Measurements from ENCODE around the gene DUSP21. TPM values are rescaled to one million over a fixed set of nuclear protein-coding genes. Genes with fewer than 3 reads are reported as not detected.
"Not testable (repeated sequence)": the region's sequence is repeated elsewhere in the genome, so short reads cannot be mapped to it uniquely, and the experiment has no call there.

DUSP21 gene
- total RNA-seq: not detected

DNA sequence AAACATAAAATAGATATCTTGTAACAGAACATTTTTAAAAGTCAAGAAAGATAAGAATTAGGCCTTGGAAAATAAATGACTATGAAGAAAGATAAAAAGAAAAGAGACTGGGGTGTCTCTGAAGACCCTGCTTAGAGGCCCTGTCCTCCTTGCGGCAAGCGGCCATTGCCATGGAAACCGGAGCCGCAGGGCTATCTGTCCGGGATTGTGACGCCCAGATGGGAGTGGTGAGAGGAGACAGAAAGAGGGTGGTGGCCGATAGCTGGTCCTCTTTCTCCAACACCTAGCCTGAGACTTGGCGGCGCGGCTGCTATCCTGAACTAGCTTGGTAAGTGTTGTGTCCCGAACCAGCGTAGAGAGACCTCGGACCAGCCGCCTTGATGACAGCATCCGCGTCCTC is at the start of gene DUSP21:
TSS of gene DUSP21 (plus strand) at position 269 of the 400 bp plus-strand sequence. CDS start at position 381, 112 bp downstream.
- DNase-seq (ENCODE audit: low read depth in 2 of 3, low spot score in 2 of 3): no peak

DNA sequence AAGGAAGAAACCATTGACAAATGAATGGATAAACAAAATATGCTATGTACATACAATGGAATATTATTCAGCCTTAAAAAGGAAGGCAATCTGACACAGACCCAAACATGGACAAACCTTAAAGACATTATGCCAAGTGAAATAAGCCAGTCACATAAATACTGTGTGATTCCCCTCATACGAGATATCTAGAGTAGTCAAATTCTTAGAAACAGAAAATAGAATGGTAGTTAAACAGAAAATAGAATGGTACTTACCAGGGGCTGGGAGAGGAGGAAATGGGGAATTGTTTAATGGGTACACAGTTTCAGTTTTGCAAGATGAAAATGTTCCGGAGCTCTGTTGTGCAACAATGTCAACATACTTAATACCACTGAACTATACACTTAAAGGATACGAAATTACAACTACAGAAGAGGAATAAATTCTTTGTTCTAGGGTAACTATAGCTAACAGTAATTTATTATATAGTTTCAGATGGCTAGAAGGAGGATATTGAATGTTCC is 47.8 kb upstream of the DUSP21 start:
- DNase-seq (ENCODE audit: low read depth in 2 of 3, low spot score in 2 of 3): no peak

DNA sequence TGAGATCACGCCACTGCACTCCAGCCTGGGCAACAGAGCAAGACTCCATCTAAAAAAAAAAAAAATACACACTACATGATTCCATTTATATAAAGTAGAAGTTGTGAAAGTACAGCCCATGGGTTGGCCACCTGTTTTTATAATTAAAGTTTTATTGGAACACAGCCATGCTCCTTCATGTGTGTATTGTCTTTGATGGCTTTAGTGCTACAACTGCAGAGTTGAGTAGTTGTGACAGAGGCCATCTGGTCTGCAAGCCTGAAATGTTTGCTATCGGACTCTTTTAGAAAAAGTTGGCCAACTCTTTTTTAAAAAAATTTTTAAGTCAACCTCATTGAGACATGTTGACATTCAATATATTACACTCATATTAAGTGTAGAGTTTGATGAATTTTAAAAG is 41.2 kb upstream of the DUSP21 start:
- DNase-seq (ENCODE audit: low read depth in 2 of 3, low spot score in 2 of 3): no peak

DNA sequence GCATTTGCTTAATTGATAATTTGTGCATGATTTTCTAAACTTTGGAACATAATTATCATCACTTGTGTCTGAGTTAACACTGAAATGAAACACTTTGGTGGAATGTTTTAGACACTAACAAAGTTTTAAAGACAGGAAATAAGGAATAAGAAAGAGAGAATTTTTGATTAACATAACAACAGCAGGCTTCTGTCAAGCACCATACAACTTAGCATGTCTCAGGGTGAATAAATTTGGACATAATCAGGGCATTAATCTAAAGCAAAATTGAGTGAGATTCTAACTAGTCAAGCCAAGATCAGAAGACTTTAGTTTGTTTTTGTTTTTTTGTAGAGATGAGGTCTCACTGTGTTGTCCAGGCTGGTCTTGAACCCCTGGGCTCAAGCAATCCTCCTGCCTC is 28.1 kb upstream of the DUSP21 start:
- no peak for DNase-seq (ENCODE audit: low read depth in 2 of 3, low spot score in 2 of 3)

DNA sequence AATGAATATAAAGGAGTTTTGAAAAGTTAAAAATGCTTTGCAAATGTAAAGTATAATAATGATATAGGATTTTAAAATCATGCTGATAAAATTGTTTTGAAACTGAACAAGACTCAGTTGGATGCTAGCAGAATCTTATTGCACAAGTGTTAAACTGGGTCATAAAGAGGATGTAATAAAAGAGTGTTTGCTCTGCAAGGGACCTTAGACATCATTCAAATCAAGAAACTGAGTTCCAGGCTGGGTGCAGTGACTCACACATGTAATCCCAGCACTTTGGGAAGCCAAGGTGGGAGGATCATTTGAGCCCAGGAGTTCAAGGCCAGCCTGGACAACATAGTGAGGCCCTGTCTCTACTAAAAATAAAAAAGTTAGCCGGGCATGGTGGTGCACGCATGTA is 27.5 kb upstream of the DUSP21 start:
- no peak for DNase-seq (ENCODE audit: low read depth in 2 of 3, low spot score in 2 of 3)

DNA sequence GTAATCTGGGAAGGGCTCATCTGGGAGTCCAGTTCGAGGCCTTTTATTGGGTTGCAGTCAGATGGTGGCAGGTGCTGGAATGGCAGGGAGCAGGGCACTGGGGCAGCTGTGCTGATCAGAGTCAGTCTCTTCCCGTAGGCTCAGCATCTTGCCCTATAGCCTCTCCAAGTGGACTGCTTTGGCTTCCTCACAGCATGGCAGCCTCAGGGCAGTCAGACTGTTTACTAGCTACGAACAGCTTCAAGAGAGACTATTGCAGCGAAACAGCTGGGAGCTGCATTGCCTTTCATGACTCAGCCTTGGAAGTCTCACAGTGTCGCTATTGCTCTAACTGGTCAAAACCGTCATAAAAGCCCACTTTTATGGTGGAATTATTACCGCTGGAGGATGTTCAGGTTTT is 26.8 kb upstream of the DUSP21 start:
- no peak for DNase-seq (ENCODE audit: low read depth in 2 of 3, low spot score in 2 of 3)

DNA sequence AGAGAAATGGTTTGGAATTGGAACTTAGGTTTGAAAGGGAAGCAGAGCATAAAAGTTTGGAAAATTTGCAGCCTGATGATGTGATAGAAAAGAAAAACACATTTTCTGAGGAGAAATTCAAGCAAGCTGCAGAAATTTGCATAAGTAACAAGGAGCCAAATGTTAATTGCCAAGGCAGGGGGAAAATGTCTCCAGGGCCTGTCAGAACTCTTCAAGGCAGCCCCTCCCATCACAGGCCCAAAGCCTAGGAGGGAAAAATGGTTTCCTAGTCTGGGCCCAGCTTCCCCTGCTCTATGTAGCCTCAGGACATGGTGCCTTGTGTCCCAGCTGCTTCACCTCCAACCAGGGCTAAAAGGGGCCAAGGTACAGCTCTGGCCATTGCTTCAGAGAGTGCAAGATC is 21.2 kb upstream of the DUSP21 start:
- no peak for DNase-seq (ENCODE audit: low read depth in 2 of 3, low spot score in 2 of 3)

DNA sequence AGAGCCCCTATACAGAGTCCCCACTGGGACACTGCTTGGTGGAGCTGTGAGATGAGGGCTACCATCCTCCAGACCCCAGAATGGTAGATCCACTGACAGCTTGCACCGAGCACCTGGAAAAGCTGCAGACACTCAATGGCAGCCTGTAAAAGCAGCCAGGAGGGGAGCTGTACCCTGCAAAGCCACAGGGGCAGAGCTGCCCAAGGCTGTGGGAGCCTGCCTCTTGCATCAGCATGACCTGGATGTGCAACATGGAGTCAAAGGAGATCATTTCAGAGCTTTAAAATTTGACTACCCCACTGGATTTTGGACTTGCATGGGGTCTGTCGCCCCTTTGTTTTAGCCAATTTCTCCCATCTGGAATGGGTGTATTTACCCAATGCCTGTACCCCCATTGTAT is 20.6 kb upstream of the DUSP21 start:
- not testable (repeated sequence) for DNase-seq (ENCODE audit: low read depth in 2 of 3, low spot score in 2 of 3)

DNA sequence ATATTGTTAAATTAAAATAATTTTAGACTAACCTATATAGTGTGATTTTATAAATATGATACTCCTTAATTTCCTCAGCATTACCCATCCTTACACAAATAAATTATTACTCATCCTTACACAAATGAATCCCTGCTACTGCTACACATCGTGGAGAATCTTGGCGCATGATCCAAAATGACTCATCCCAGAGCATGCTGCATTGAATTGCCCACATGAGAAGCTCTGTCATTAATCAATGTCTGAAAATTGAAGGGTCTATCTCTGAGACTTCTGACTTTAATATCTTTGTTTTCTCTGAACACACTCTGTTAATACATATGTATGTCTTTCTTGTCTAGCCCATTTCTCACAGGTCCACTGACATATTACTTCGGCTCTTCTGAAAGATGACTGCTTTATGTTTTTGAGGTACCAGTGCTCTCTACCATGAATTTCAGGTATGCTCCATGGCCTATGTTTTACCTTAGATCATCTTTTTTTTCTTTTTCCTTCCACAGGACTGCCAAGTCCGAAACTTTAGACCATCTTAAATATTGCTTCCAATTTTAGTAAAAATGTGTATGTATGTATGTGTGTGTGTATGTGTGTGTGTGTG is 15.7 kb upstream of the DUSP21 start:
- no peak for DNase-seq (ENCODE audit: low read depth in 2 of 3, low spot score in 2 of 3)

DNA sequence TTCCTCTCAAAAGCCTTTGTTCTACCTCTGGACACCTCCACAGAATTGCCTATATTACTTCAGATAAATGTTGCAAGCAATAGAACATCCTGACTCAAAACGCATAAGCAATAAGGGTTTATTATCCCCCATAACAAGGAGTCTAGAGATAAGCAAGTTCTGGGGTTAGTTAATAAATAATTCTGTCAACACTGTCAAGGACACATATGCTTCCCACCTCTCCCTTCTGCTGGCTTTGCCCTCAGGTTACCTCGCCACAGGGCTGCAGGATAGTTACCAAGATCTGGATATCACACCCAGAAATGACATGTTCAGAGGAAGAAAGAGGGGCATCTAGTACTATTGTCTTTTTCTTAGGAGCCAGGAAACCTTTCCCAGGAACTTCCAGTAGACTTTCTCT is 14.0 kb upstream of the DUSP21 start:
- no peak for DNase-seq (ENCODE audit: low read depth in 2 of 3, low spot score in 2 of 3)

DNA sequence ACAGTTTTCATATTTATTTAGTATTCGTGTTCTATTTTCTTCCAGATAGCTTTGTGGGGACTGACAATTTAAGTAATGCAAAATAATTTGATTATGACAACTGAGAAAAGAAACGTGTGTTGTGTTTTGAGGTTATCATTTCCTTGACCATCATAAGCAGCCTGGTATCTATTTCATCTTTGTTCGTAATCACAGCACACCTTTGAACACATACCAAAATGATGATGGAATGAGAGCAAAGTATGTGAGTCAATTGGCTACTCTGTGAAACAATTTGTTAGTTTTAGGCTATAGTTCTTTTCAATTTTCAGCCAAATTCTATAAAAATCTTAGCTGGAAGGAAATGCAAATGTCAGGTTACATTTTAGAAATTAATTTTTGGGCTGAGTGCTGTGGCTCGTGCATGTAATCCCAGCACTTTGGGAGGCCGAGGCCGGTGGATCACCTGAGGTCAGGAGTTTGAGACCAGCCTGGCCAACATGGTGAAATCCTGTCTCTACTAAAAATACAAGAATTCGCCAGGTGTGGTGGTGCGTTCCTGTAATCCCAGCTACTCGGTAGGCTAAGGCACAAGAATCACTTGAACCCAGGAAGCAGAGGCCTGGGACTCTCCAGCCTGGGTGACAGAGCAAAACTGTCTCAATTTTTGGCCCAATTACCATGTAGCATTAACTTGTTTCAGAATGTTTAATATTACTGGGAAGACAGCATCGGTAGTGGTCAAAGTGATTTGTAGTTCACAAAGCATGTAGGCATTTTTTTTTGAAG is 1.1 kb upstream of the DUSP21 start:
- no peak for DNase-seq (ENCODE audit: low read depth in 2 of 3, low spot score in 2 of 3)

DNA sequence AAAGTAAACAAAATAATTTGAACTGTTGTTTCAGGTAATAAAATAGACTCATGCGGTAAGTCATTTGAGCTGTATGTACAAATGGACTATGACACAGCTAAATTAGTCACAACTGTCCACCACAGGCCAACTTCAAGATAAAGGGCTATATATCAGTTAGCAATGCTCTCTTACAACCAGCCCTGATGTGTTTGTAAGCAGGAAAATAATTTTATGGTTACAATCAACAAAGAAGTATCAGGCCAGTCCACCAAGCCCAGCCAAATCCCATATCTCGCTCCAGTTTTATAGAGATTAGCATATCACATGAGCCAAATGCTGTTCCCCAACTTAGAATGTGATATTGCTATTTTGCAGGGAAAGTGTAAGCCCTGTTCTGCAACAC is 511 bp upstream of the DUSP21 start:
- DNase-seq (ENCODE audit: low read depth in 2 of 3, low spot score in 2 of 3): no peak

DNA sequence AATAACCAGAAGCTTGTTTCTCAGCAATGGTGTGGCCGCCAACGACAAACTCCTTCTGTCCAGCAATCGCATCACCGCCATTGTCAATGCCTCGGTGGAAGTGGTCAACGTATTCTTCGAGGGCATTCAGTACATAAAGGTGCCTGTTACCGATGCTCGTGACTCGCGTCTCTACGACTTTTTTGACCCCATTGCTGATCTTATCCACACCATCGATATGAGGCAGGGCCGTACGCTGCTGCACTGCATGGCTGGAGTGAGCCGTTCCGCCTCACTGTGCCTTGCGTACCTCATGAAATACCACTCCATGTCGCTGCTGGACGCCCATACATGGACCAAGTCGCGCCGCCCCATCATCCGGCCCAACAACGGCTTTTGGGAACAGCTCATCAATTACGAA is 383 bp downstream of the DUSP21 start:
- no peak for DNase-seq (ENCODE audit: low read depth in 2 of 3, low spot score in 2 of 3)

DNA sequence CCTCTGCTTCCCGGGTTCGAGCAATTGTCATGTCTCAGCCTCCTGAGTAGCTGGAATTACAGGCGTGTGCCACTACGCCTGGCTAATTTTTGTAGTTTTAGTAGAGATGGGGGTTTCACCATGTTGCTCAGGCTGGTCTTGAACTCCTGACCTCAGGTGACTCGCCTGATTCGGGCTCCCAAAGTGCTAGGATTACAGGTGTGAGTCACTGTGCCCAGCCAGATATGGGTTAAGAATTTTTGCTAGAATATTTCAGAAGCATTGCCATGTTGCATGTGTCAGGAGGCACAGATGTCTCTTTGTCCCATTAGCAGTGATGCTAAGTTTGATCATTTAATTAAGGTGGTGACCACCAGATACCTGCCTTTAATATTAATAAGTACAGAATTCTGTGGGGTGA is 7.1 kb downstream of the DUSP21 start:
- DNase-seq (ENCODE audit: low read depth in 2 of 3, low spot score in 2 of 3): not testable (repeated sequence)

DNA sequence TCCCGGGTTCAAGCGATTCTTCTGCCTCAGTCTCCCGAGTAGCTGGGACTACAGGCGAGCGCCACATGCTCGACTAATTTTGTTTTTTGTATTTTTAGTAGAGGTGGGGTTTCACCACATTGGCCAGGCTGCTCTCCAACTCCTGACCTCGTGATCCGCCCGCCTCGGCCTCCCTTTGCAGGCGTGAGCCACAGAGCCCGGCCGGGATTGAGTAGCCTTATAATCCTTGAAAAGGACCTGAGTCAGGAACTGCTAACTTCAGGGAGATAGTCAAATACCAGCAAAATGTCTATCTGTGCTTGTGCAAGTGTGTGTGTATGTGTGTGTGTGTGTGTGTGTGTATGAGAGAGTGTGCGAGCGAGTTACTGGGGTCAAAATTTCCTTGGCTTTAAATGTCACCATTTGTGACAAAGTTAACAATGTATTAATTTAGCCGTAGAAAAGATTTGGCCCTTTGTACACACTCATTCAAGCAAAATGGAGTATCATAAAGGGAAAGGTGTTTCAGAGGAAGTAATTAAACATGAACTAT is 27.4 kb downstream of the DUSP21 start:
- DNase-seq (ENCODE audit: low read depth in 2 of 3, low spot score in 2 of 3): no peak

DNA sequence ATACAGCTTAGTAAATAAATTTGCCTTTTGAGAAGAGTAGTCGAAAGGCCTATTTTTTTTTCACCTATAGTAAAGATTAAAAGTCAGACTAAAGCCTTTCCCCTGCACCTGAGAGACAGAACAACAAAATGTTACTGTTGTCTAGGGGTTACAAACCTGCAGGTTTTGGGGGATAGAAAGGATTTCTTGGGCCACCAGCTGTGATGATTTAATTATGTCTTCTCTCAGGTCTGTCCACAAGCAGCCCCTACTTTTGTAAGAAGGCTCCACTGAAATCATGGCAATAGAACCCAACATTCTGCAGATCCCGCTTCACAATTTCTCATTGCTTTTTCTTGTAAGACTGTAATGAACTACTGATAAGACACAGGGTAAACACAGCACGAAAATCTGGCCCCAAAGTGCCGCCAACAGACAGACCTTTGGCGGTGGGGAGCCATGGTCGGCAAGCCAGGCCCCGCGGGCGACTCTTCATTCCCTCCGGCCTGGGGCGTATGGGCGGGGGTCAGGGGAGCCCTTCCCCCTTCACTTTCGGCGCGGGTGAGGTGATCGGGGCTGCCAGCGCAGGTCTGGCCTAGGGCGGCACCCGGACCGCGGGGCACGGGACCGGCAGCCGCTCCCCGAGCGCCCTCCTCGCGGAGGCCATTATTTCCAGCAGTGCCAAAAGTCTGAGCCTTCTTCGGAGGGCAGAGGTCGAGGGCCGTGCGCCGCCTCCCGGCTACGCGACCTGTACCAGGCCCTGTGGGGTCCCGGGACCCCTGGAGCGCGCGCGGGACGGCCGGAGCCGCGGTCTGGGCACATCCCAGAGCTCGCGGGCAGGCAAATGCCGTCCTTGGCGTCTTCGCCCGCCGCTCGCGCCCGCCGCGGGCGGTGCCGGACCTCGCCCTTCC is 28.4 kb downstream of the DUSP21 start:
- DNase-seq (ENCODE audit: low read depth in 2 of 3, low spot score in 2 of 3): peak in 1 of 3 donors; percentile 57

DNA sequence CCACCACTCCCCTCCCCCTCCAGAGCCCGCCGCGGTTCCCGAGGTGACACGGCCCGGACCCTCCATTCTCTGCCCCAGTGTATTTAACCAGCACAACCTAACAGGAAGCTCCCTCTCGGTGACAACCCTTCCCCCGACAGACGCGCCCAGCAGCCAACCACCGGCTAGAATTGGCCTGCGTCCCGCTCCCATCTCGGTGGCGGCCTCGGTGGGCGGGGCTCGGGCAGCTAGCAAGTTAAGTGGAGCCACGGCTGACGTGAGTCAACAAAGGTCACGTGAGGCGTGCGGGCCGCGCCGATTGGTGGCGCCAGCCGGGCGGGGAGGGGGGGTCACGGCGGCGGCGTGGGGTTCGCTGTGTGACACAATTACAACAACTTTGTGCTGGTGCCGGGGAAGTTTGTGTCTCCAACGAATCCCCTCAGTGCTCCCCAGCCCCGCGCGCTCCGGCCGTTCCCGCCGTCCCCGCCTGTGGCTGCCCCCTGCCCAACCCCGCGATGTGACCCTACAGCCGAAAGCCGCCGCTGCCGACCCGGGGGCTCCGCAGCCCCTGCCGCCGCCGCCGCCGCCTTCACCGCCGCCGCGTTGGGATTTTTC is 29.1 kb downstream of the DUSP21 start, which contains the start of gene KDM6A:
TSS of gene KDM6A (plus strand) at position 368 of the 594 bp plus-strand sequence. CDS start 364 bp downstream, outside the sequence.
- DNase-seq (ENCODE audit: low read depth in 2 of 3, low spot score in 2 of 3): peak; percentile 96 to 99 (median 97)

DNA sequence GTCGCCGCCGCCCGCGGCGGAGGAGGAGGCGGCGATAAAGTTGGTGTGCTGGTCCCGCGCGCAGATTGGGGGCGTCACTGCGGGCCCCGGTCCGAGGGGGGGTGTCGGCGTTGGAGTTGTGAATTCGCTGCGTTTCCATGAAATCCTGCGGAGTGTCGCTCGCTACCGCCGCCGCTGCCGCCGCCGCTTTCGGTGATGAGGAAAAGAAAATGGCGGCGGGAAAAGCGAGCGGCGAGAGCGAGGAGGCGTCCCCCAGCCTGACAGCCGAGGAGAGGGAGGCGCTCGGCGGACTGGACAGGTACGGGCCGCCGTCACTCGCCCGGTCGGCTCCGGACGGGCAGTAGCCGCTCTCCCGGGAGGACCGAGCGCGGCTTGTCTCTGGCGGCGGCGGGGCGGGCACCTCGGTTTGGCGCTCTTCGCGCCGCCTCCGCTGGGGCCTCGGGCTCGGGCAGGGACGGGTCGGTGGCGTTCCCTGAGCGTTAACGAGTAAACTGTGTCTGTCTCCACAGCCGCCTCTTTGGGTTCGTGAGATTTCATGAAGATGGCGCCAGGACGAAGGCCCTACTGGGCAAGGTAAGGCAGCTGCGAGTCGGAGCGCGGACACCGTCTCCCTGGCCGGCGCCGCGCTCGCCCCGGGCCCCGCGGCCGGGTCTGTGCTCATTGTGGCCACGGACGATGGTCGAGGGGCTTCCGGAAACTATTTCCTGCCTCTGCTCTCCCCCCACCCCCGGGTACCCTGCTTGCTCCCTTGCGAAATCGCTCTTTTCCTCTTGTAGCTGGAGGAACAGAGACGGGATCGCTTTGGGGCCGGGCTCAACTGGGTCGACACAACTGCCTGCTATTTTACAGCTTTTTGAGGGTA is 29.8 kb downstream of the DUSP21 start:
- peak; percentile 29 to 58 (median 48) for DNase-seq (ENCODE audit: low read depth in 2 of 3, low spot score in 2 of 3)

DNA sequence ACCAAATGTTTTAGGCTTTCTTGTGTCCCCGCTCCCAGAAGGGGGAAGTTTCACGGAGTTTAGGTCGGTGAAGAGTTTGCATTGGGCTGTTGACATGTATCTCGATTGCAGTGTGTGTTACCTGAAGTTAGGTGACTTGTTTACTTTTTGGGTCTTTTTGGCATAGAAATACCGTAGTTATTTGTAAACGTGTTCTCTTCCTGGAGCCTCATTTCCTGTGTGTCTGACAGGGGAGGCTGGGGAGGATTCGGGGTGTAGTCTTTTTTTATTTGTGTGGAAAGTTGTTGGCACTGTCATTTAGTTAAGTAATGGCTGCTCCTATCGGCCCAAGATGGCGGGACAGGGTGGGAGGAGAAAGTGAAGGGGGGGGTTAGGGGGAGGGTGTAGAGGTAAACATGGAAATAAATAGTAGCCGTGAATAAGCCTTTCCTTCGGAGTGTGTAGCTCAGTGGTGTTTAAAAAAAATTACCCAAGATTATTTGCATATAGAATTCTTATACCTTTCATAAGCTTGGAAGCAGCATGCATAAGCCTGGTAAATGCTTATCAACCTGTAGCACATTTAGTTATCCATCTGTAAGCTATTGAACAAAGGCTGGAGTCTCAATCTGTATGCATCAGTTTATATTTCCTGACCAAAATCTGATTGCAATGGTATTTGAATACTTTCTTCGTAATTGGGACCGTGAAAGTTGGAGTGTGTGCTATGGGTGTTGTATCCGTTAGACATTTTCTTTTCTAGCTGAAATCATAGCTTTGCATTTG is 30.8 kb downstream of the DUSP21 start:
- peak; percentile 18 to 61 (median 51) for DNase-seq (ENCODE audit: low read depth in 2 of 3, low spot score in 2 of 3)

Data from hematopoietic multipotent progenitor cell (in vitro differentiated cells).